HG02943 (cell line): ENCODE results near the gene VPS50.

Experiments
- ATAC-seq: cut with Tn5 transposase; IDR thresholded peaks from one replicate; pipeline ENCODE4 v1.9.1; 2021; ENCODE audit warnings: mild to moderate bottlenecking, low read depth, moderate library complexity; ENCODE audit not compliant: unreplicated experiment

VPS50 gene

DNA sequence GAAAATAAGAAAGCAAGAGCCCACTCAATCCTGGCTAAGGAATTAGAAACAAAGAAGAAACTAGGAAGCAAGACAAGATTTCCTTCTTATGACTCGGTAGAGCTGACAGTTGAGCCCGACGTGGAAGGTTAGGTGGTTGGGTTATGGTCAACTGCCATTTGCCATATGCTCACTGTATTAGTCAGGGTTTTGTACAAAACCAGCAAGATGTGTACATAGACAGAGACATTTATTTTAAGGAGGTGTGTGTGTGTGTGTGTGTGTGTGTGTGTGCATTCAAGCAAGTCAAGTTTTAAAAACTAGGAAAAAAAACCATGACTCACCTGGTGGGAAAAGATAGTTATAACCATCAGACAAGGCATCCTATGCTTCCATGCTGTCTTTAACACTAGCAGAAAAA is 158.5 kb downstream of the VPS50 start:
- ATAC-seq: no peak

DNA sequence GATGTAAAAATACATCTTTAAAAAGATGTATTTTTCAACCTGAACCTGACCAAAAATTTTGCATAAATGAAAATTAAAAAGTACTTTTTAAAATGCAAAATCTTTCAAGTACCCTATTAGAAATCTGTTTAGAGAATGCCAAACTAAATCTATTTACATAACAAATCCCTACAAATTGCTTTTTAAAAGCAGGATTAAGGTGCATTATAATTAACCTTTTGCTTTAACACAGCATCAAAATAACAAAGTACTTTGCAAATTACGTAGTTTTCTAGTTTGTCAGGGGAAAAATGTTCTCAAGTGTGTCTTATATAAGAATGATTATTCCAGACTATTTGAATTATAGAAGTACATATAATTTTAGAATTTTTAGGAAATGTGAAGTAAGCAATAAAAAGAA is 160.8 kb downstream of the VPS50 start:
- ATAC-seq: no peak

GRCh38 chr7:93399642-93400041 is 167.5 kb downstream of the VPS50 start:
- no peak for ATAC-seq

DNA sequence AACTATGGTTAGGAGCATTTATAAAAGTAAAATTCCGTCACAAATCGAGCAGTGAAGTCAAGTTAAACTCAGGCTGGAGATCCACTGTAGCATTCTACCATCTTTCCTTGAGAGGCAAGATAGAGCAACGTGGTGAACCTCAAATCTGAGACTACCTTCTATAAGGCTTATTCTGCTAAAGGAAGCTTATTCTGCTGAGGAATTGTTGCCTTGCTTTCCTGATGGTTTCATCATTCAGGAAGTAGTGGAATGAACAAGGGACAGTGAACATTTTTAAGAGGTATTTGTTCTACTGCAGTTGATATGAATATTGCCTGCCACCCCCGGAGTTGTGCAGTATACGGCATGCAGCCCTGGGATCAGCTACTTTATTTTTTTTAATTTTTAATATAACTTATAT is 170.8 kb downstream of the VPS50 start:
- ATAC-seq: no peak

DNA sequence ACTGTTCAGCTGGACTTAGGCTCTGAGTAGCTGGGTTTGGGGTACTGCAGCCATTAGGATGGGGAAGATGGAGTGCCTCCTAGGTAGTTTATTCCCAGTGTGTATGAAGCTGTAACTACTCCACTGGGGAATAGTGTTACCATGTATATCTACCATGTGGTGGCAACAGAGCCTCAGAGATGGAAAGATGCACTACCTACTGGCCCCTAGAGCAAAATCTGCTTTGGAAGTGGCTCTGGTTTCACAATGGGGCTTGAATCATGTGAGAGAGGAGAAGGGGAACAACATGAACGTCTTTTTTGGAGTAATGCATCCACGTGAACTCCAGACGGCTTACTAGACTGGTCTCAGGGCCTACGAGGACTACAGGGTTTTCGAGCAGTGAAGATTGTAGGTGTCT is 175.1 kb downstream of the VPS50 start:
- ATAC-seq: no peak

- no peak for ATAC-seq
These were observed 177.2 kb downstream of the VPS50 start for GRCh38 chr7:93409324-93409723.
